22Rv1 (cell line): ENCODE data around the gene RAB12.
A peak's percentile ranks its signal among the peaks of the same experiment; 100 is the strongest.
"Not testable (repeated sequence)": the region's sequence is repeated elsewhere in the genome, so short reads cannot be mapped to it uniquely, and the experiment has no call there.

Source experiments
- H3K27ac ChIP-seq: fragments of 450-650 bp; 2 replicates; pipeline ENCODE4 v1.5.1; 2017
- CTCF ChIP-seq: fragments of 450-650 bp; IDR thresholded peaks from 2 replicates; pipeline ENCODE4 v1.5.1; 2017; ENCODE audit warnings: mild to moderate bottlenecking
- ZFX ChIP-seq: fragments of 450-650 bp; IDR thresholded peaks from 2 replicates; pipeline ENCODE4 v1.6.1; 2017; ENCODE audit warnings: antibody characterized with exemption, borderline replicate concordance

RAB12 gene

GRCh38 chr18:8608795-8609658 lies at the start of gene RAB12:
RAB12 (plus strand) TSS chr18:8609437; CDS start chr18:8609440, 3 bp downstream.
- TF ChIP-seq CTCF: peak; percentile 94
- TF ChIP-seq ZFX: no peak

GRCh38 chr18:8559612-8560186 lies 49.5 kb upstream of the RAB12 start:
- no peak for TF ChIP-seq CTCF
- no peak for TF ChIP-seq ZFX
- no peak overlapping the region for H3K27ac ChIP-seq

More at GRCh38 chr18:8608795-8609658, at the start of gene RAB12:
- peak within 1 kb of the TSS; percentile 46 for H3K27ac ChIP-seq

GRCh38 chr18:8561123-8561910 lies 47.9 kb upstream of the RAB12 start:
- TF ChIP-seq ZFX (no peak), CTCF (no peak)
- H3K27ac ChIP-seq: no peak overlapping the region

GRCh38 chr18:8562070-8562469 lies 47.2 kb upstream of the RAB12 start:
- H3K27ac ChIP-seq: no peak overlapping the region
- TF ChIP-seq ZFX (no peak), CTCF (no peak)

GRCh38 chr18:8562919-8563318 lies 46.3 kb upstream of the RAB12 start:
- TF ChIP-seq CTCF (no peak), ZFX (no peak)
- H3K27ac ChIP-seq: no peak overlapping the region

- TF ChIP-seq ZFX (no peak), CTCF (no peak)
- no peak overlapping the region for H3K27ac ChIP-seq
Measured at GRCh38 chr18:8571399-8571798, 37.8 kb upstream of the RAB12 start.

- H3K27ac ChIP-seq: not testable (repeated sequence)
Measured at GRCh38 chr18:8573766-8574165, 35.5 kb upstream of the RAB12 start.
